ENCODE measurements around the gene TECPR2.

The TECPR2 gene

DNA sequence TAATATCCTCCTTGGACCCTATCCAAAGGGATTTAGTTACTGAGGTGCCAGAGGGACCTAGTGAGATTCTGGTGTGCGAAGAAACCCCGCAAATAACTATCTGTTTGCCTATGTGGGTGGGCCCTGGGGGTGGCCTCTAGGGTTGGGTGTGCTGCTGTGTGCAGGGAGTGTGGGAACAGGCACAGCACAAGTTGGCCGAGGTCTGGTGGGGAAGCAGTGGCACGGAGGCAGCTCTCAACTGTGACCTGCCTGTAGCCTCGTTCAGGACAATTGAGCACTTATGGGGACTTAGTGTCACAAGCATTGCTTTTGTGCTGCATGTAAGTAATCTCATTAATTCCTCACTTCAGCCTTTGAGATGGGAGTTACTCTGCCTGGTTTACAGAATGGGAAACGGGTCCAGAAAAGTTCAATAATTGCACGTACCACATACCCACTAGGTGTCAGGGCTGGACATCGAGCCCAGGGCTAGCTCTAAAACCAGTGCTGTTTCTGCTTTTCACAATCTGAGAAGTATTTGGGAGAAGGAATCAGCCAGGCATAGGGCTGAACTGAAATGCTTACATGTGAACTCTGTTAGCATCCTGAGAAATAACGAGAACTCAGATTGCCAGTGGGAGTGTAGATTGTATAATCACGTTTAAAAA lies 58.8 kb downstream of the TECPR2 start:
- in situ Hi-C loops (cut with HindIII; ENCODE audit: low sequenced_read_pairs) = no loop called here

DNA sequence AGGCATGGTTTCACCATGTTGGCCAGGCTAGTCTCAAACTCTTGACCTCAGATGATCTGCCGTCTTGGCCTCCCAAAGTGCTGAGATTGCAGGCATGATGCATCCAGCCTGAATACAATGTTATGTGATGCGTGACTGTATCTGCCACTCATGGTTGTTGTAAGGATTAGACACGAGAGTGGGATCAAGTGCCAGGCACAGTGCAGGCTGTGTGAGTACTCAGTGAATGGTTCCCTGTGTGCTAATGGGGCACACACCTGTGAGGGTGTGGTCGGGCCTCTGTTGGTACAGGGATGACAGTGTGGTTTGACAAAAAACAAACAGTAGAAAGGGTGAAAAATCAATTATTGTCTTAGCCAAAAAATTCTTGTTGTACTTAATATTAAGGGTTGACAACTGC lies 61.8 kb downstream of the TECPR2 start:
- in situ Hi-C loops (cut with HindIII; ENCODE audit: low sequenced_read_pairs) = no loop called here

- in situ Hi-C loops (cut with HindIII; ENCODE audit: low sequenced_read_pairs) = no loop called here
Measured at GRCh38 chr14:102424923-102425322, 62.2 kb downstream of the TECPR2 start.

GRCh38 chr14:102426796-102427195 lies 64.1 kb downstream of the TECPR2 start:
- in situ Hi-C loops (cut with HindIII; ENCODE audit: low sequenced_read_pairs) = no loop called here

DNA sequence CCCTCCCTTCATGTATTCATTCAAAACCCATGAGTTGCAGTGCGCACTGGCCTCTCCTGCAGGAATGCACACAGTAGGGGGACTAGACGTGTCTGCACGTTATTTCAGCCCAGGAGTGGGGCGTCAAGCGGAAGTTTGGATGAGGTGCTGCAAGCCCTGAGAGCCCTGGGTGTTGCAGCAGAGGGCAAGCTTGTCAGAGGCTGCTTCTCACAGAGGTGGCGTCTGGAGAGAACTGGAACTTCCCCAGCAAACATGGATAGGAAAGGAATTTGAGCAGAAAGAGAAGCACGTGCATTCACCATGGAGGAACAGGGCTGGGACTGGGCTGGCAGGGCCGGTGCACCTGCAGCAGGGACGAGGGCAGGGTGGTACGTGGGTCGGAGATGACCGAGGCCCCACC lies 64.9 kb downstream of the TECPR2 start:
- in situ Hi-C loops (cut with HindIII; ENCODE audit: low sequenced_read_pairs) = no loop called here

DNA sequence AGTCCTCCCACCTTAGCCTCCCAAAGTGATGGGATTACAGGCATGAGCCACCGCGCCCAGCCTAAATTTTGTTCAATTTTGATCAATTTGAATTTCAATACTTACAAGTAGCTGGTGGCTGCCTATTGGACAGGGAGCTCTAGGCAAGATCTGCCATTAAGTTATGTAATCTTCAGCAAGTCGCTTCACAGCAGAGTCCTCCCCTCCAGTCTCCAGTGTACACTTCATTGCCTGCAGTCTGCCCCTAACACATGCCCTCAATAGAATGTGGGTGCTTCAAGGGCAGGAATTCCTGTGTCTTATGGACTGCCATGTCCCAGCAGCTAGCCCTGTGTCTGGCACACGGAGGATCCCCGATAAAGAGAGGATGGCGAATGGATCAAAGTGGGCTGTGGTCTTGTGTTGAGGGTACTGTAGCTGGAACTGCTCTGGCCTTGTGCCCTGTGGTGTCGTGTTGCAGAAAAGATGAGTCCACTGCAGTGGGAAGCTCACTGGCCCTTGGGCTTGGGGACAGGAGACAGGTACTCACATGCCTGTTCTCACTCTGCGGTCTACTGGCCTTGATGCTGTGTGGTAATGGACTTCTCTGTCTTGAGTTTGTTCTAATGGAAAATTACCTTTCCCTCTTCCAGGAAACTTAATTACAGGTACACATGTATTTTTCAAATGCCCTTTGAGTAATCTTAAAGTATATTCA lies 67.6 kb downstream of the TECPR2 start:
- in situ Hi-C loops (cut with HindIII; ENCODE audit: low sequenced_read_pairs) = no loop called here

DNA sequence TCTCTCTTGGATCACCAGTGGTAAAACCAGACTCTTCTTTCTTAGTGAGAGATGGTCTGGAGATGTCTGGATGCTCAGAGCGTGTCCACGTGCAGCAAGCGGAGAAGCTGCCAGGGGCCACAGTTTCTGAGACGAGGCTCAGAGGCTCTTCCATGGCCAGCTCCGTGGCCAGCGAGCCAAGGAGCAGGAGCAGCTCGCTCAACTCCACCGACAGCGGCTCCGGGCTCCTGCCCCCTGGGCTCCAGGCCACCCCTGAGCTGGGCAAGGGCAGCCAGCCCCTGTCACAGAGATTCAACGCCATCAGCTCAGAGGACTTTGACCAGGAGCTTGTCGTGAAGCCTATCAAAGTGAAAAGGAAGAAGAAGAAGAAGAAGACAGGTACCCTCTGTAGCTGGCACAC lies 69.0 kb downstream of the TECPR2 start:
- in situ Hi-C loops (cut with HindIII; ENCODE audit: low sequenced_read_pairs) = no loop called here

- in situ Hi-C loops (cut with HindIII; ENCODE audit: low sequenced_read_pairs) = no loop called here
Measured at GRCh38 chr14:102434647-102435175, 72.0 kb downstream of the TECPR2 start.

GRCh38 chr14:102437997-102438915 lies 75.5 kb downstream of the TECPR2 start:
- in situ Hi-C loops (cut with HindIII; ENCODE audit: low sequenced_read_pairs) = no loop called here

DNA sequence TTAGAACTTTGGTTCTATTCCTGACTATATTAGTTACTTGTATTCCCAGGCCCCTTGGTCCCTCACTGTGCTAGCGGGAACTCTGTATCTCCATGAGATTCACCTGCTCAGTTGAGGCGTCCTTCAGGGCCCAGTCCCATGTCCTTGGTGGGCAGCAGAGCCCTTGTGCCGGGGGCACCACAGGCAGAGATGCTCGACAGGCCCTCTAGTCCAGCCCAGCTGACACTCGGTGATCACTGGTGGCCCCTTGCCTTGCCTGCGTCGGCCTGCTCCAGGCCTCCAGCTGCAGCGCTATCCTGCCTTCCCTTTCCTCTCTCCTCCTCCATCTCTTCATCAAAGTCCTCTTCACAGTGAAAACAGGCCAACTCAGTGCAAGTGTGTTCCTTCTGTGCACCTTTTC lies 76.8 kb downstream of the TECPR2 start:
- in situ Hi-C loops (cut with HindIII; ENCODE audit: low sequenced_read_pairs) = no loop called here

GRCh38 chr14:102440392-102440791 lies 77.7 kb downstream of the TECPR2 start:
- in situ Hi-C loops (cut with HindIII; ENCODE audit: low sequenced_read_pairs) = loop anchor here (5.0 kb wide), 1 partner anchor 77 kb away; no protein-coding TSS in a partner anchor

DNA sequence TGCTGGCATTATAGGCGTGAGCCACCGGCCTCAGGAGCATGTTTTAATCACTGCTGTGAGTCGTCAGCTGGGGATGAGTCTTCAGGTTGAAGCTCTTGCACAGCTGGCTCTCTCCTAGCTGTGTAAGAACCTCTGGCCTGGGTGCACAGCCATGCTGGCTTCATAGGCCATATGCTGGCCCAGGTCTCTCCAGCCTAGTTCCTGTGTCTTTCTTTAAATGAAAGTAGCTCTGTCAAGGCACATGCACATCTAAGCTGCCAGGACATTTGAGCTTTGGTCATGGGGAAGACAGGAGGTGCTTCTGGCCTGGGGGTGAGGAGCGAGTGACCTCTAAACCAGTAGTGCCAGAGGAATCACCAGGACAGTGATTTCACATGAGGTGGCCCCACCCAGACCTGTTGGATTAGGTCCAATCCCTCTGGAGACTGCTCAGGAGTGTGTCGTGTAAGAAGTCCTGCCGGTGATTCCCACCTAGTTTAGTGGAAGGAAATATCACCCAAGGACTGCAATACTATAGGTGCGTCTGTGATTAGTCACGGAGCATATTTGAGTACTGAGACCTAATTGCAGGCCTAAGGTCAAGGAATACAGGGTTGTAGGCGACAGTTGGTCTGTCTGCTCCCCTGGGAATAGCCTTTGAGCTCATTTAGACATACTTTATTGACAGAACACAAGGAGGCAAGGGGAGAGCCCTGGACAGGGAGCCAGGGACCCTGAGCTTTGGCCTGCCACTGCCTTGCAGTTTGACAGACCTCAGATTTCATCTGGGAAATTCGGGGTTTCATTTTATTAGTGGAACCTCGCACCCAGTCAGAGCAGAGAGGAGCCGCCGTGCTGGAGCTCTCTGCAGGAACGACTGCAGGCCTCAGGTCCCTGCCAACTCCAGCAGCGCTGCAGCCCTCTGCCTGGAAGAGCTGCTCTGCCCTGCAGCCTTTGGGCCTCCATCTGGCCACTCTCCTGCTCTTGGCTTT lies 79.8 kb downstream of the TECPR2 start:
- in situ Hi-C loops (cut with HindIII; ENCODE audit: low sequenced_read_pairs) = loop anchor here (5.0 kb wide), 1 partner anchor 75 kb away; no protein-coding TSS in a partner anchor

- in situ Hi-C loops (cut with HindIII; ENCODE audit: low sequenced_read_pairs) = no loop called here
Measured at GRCh38 chr14:102445066-102445465, 82.3 kb downstream of the TECPR2 start.

DNA sequence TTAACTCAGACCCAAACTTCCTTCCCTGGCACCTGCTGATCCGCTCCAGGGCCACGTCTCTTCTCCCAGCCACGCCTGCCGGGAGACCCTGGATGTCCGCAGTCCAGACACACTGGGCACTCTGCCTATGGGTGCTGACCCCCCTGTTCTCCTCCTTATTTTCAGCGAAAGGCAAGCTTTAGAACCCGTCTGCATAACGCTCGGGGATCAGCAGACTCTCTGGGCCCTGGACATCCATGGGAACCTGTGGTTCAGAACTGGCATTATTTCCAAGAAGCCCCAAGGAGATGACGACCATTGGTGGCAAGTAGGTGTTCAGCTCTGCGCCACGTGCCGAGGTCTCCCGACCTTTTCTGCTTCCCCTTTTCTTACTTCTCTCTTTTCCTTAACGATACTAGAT lies 82.9 kb downstream of the TECPR2 start:
- in situ Hi-C loops (cut with HindIII; ENCODE audit: low sequenced_read_pairs) = no loop called here

DNA sequence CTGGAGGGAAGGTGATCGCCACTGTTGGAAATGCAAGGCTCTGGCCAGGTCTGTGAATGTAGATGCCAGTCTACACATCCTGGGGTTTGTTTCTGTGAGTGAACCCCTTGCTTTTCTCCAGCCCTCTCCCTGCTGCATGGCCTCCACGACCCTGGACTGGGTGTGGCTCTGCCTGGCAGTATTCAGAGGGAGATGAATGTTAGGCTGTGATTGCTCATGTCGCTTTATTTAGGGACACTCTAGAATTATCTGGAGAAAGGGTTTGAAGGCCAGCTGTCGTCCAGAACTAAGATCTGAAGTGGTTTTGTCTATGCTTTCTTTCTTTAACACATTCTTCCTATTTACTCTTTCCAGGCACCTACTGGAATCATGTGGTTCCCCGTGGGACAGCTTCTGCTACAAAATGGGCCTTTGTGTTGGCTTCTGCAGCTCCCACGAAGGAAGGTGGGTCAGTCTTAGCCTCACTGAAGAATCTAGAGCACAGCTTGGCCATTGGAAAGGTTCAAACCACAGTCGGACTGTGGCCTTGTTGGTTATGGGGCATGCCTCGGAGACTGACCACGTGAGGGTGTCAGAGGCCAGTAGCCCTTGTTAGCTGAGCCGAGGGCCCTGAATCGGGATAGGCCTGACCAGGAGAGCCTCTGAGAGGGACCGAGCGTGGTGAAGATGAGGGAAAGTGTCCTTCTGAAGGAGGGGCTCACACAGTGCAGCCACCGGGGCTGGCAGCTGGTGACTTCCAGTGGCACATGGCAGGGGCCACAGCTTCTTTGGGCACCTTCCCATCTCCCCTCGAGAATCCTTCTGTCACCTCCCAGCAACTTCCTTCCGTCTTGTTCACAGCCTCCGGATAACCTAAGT lies 87.7 kb downstream of the TECPR2 start:
- in situ Hi-C loops (cut with HindIII; ENCODE audit: low sequenced_read_pairs) = no loop called here

GRCh38 chr14:102451064-102451352 lies 88.3 kb downstream of the TECPR2 start:
- in situ Hi-C loops (cut with HindIII; ENCODE audit: low sequenced_read_pairs) = no loop called here

DNA sequence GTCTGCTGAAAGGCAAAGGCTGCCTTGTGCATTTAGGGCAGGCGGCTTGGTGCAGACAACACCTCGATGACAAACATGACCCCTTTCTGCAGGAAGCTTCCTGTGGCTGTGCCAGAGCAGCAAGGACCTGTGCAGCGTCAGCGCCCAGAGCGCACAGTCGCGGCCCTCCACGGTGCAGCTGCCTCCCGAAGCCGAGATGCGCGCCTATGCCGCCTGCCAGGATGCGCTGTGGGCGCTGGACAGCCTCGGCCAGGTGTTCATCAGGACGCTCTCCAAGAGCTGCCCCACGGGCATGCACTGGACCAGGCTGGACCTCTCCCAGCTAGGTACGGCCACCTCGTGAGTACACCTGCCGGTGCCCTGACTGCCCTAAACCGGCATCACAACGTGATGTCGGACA lies 89.6 kb downstream of the TECPR2 start:
- in situ Hi-C loops (cut with HindIII; ENCODE audit: low sequenced_read_pairs) = no loop called here

- in situ Hi-C loops (cut with HindIII; ENCODE audit: low sequenced_read_pairs) = no loop called here
Measured at GRCh38 chr14:102454711-102455110, 92.0 kb downstream of the TECPR2 start.

- in situ Hi-C loops (cut with HindIII; ENCODE audit: low sequenced_read_pairs) = no loop called here
Measured at GRCh38 chr14:102457509-102457908, 94.8 kb downstream of the TECPR2 start.
